Measurements from ENCODE around the gene ARID3B.

ARID3B gene

GRCh38 chr15:74642734-74643664 is 102.0 kb downstream of the ARID3B start:
- DNase-seq (ENCODE audit: low read depth) = no peak

GRCh38 chr15:74643665-74644204 is 102.7 kb downstream of the ARID3B start:
- DNase-seq (ENCODE audit: low read depth) = no peak

- DNase-seq (ENCODE audit: low read depth) = no peak
Measured at GRCh38 chr15:74646480-74646879, 105.5 kb downstream of the ARID3B start.

Data from activated T-cell treated with anti-CD3 and anti-CD28 coated beads for 24 hours (primary cell).